ENCODE results near the gene ACVR1B. TPM values are rescaled to one million over a fixed set of nuclear protein-coding genes. Genes with fewer than 3 reads are reported as not detected.

Gene ACVR1B
- total and polyA plus RNA-seq, 9 of the 15 experiments (the other 6 are each of a cell fraction or from before 2014, with no cell fraction given) = 0.97 to 15.1 (median 6.8) TPM

DNA sequence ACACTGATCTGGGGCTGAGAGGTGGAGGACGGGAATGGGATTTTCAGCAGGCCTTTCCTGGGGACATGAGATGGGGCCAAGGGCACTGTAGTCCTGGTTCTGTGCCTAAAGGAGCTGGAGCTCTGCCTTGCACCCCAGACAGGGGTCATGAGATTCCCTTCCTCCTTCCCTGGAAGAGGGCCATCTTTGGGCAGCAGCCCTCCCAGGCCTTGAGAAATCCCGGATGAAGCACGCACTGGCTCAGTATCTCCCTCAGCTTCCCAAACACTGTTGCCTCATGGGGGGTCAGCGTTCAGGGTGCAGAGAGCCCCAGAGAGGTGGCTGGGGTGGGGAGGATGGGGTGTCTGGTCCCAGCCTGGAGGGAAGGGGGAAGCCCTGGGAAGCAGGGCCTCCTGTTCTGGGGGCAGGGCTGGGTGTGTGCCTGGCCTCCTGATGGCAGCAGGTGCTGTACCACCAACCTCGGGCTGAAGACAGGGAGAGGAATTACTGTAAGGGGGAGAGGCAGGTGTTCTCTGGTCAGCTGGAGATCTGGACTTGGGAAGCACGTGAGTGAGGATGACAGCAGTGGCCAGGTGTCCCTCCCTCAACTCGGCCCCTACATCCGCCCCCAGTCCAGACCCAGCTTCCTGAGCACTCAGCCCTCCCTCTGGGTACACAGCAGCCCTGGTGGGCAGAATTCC, 91.3 kb downstream of the ACVR1B start:
- DNase-seq (ENCODE audit: extremely low read depth in 1 of 4, low spot score in 3 of 4) (no peak), FAIRE-seq (no peak), ATAC-seq (no peak)
- BruUV-seq (replicated peaks) = no TSS peak
- Histone ChIP-seq H3K9me3 (replicated peaks; ENCODE audit: control insufficient read depth, insufficient read depth, low read depth, low read length) (no peaks in the 10 kb centered on the region), H3K79me2 (ENCODE audit: control insufficient read depth, insufficient read depth, low read length) (no peaks in the 10 kb centered on the region), H3K4me3 (no peak overlapping the region), H3K4me2 (ENCODE audit: insufficient read depth, low read length) (no peak overlapping the region), H2AFZ (ENCODE audit: low read depth, low read length) (no peak overlapping the region), H3K27me3 (ENCODE audit: control insufficient read depth in 2 of 2, insufficient read depth in 2 of 2, low read length in 2 of 2) (peaks cover 0 to 6% of the 10 kb centered on the region in 2 experiments; a peak in 1 of 5 replicates), H3K36me3 (ENCODE audit: control insufficient read depth, insufficient read depth, low read length) (no peaks in the 10 kb centered on the region), H3K9me1 (ENCODE audit: control insufficient read depth, insufficient read depth, low read length) (no peaks in the 10 kb centered on the region), H4K20me1 (replicated peaks; ENCODE audit: control insufficient read depth, insufficient read depth, low read length) (no peaks in the 10 kb centered on the region), H3K27ac (ENCODE audit: extremely low read depth, low read depth, low read length) (no peak overlapping the region), H3K4me1 (replicated peaks in 1 of 2; ENCODE audit: control insufficient read depth in 2 of 2, insufficient read depth in 2 of 2, low read length in 2 of 2) (peaks cover 3 to 27% of the 10 kb centered on the region in 2 experiments; a peak in 3 of 5 replicates), H3K9ac (ENCODE audit: insufficient read depth in 1 of 2, low read depth in 2 of 2, low read length in 2 of 2) (peak overlapping the region in 1 of 2 experiments; percentile 14; a peak in 1 of 4 replicates)
- ChIA-PET POLR2A (interaction anchor here (0.5 to 1.6 kb wide), 3 partner anchors 11 to 27 kb away, joined by 4 read pairs; partner anchors contain the start of gene ATG101), CTCF (ENCODE audit: low intra/inter-chr PET ratio) (no interaction called here)
- intact Hi-C loops (cut with micrococcal nuclease) (no loop called here), in situ Hi-C loops (cut with MboI) (no loop called here)
- TF ChIP-seq FUS (optimal IDR thresholded peaks at IDR 0.05; ENCODE audit: low read depth, low read length) (no peak), ZNF639 (CRISPR knock-in tag; conservative IDR thresholded peaks at IDR 0.05 in 1 of 2, IDR thresholded peaks at IDR 0.05 in 1 of 2) (no peak), TEAD4 (IDR thresholded peaks at IDR 0.05; ENCODE audit: low read length) (no peak), TEAD4 (CRISPR knock-in tag; IDR thresholded peaks at IDR 0.05; ENCODE audit: borderline replicate concordance) (no peak), TEAD1 (CRISPR knock-in tag; IDR thresholded peaks at IDR 0.05) (no peak), NR2C2 (CRISPR knock-in tag; IDR thresholded peaks at IDR 0.05) (no peak), NR2C2 (tag; IDR thresholded peaks at IDR 0.05) (no peak), HOXB6 (CRISPR knock-in tag; IDR thresholded peaks at IDR 0.05; ENCODE audit: borderline replicate concordance) (no peak), HNRNPL (IDR thresholded peaks at IDR 0.05; ENCODE audit: low read depth, low read length) (no peak), ZNF507 (tag; conservative IDR thresholded peaks at IDR 0.05) (no peak), CBX3 (IDR thresholded peaks at IDR 0.05; ENCODE audit: borderline replicate concordance in 1 of 2, low read length in 2 of 2) (no peak), NCOA6 (IDR thresholded peaks at IDR 0.05) (no peak), COPS2 (conservative IDR thresholded peaks at IDR 0.05) (no peak)
- TF ChIP-seq, protein P1, sequence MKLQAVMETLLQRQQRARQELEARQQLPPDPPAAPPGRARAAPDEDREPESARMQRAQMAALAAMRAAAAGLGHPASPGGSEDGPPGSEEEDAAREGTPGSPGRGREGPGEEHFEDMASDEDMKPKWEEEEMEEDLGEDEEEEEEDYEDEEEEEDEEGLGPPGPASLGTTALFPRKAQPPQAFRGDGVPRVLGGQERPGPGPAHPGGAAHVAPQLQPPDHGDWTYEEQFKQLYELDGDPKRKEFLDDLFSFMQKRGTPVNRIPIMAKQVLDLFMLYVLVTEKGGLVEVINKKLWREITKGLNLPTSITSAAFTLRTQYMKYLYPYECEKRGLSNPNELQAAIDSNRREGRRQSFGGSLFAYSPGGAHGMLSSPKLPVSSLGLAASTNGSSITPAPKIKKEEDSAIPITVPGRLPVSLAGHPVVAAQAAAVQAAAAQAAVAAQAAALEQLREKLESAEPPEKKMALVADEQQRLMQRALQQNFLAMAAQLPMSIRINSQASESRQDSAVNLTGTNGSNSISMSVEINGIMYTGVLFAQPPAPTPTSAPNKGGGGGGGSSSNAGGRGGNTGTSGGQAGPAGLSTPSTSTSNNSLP (IDR thresholded peaks at IDR 0.05; ENCODE audit: borderline replicate concordance, low read depth, low read length) = no peak
- 42% methylated on average over 6 of the region's 8 CpGs for WGBS (ENCODE audit: insufficient coverage, low coverage, missing lambda C conversion rate)
